Keratinocyte (primary cell): ENCODE results near the gene CCDC40. TPM values are rescaled to one million over a fixed set of nuclear protein-coding genes. Genes with fewer than 3 reads are reported as not detected.

Experiments
- DNase-seq: peaks from one replicate; pipeline ENCODE4 v3.0.0-alpha.2; 2011; ENCODE audit warnings: low read depth, missing footprints, low spot score
- FAIRE-seq: peaks from 2 replicates; lab custom pipeline; 2011; peaks lifted over from hg19 to GRCh38; lab: Jason Lieb, UNC
- H2AFZ ChIP-seq: 2 replicates; pipeline ENCODE4 v1.6.0; 2012; ENCODE audit warnings: low read length, control low read depth, inconsistent platforms; ENCODE audit not compliant: control insufficient read depth
- H3K27ac ChIP-seq: 2 replicates; pipeline ENCODE4 v1.5.1; 2011; ENCODE audit warnings: low read length; ENCODE audit not compliant: control insufficient read depth, insufficient read depth
- H3K27me3 ChIP-seq: 3 replicates; pipeline ENCODE4 v1.6.0; 2011; ENCODE audit warnings: low read length; ENCODE audit not compliant: control insufficient read depth, insufficient read depth; ENCODE audit errors: extremely low read depth
- H3K36me3 ChIP-seq, 2 experiments: 2 replicates in 1 of 2; 3 replicates in 1 of 2; pipeline ENCODE4 v1.5.1; 2011; ENCODE audit warnings: low read length in 2 of 2, mild to moderate bottlenecking in 1 of 2; ENCODE audit not compliant: control insufficient read depth in 2 of 2, insufficient read depth in 2 of 2; ENCODE audit errors: extremely low read depth in 1 of 2
- H3K4me1 ChIP-seq: 3 replicates; pipeline ENCODE4 v1.5.1; 2011; ENCODE audit warnings: low read length; ENCODE audit not compliant: control insufficient read depth, insufficient read depth; ENCODE audit errors: extremely low read depth
- H3K4me2 ChIP-seq: 3 replicates; pipeline ENCODE4 v1.6.0; 2011; ENCODE audit warnings: low read depth, low read length; ENCODE audit not compliant: control insufficient read depth, insufficient read depth; ENCODE audit errors: extremely low read depth
- H3K4me3 ChIP-seq, 3 experiments: fragments of 200-600 bp in 1 of 3; sonication (generic) in 1 of 3; 2 replicates in 2 of 3; 3 replicates in 1 of 3; pipeline ENCODE4 v1.5.1; 2011 to 2016; ENCODE audit warnings: low read length in 3 of 3, mild to moderate bottlenecking in 3 of 3, control low read depth in 2 of 3, inconsistent platforms in 1 of 3, low read depth in 1 of 3, mixed read lengths in 1 of 3, mixed run types in 1 of 3, moderate library complexity in 1 of 3; ENCODE audit not compliant: control insufficient read depth in 2 of 3, insufficient read depth in 2 of 3; ENCODE audit errors: extremely low read depth in 1 of 3
- H3K79me2 ChIP-seq: 2 replicates; pipeline ENCODE4 v1.6.0; 2012; ENCODE audit warnings: low read length; ENCODE audit not compliant: control insufficient read depth, insufficient read depth
- H3K9ac ChIP-seq: 3 replicates; pipeline ENCODE4 v1.6.0; 2011; ENCODE audit warnings: low read length; ENCODE audit not compliant: control insufficient read depth, insufficient read depth; ENCODE audit errors: extremely low read depth
- H3K9me1 ChIP-seq: 3 replicates; pipeline ENCODE4 v1.6.0; 2011; ENCODE audit warnings: low read length; ENCODE audit not compliant: control insufficient read depth, insufficient read depth; ENCODE audit errors: extremely low read depth
- H3K9me3 ChIP-seq: 2 replicates; pipeline ENCODE4 v1.5.1; 2012; ENCODE audit warnings: low read depth, low read length; ENCODE audit not compliant: control insufficient read depth
- H4K20me1 ChIP-seq: 3 replicates; pipeline ENCODE4 v1.6.0; 2011; ENCODE audit warnings: low read length; ENCODE audit not compliant: control insufficient read depth, insufficient read depth; ENCODE audit errors: extremely low read depth
- CTCF ChIP-seq, 3 experiments: IDR thresholded peaks in 1 of 3; conservative IDR thresholded peaks in 1 of 3; optimal IDR thresholded peaks in 1 of 3; 2 replicates in 2 of 3; 3 replicates in 1 of 3; pipeline versions ENCODE3 to v1.5.1; 2011; ENCODE audit warnings: low read length in 3 of 3, mild to moderate bottlenecking in 3 of 3, moderate library complexity in 2 of 3, control low read depth in 1 of 3, inconsistent platforms in 1 of 3; ENCODE audit not compliant: insufficient read depth in 2 of 3; ENCODE audit errors: extremely low read depth in 1 of 3
- EZH2 ChIP-seq: IDR thresholded peaks from one replicate; pipeline ENCODE4 v1.6.1; 2012; ENCODE audit warnings: inconsistent platforms, mild to moderate bottlenecking, low read length, moderate library complexity
- dilution Hi-C: fragments of 300-500 bp; cut with MboI; formaldehyde crosslinking; loops from one replicate; pipeline ENCODE4 v1.7.0; 2020; ENCODE audit warnings: low sequenced_read_pairs; ENCODE audit not compliant: extremely low pct_ligation_motif_present
- polyA plus RNA-seq, 5 experiments: library from polyadenylated mRNA; depleted of rRNA in 3 of 5; stranded (reverse) in 3 of 5; stranded (forward) in 1 of 5; unstranded in 1 of 5; fragments of >200 nt; gene quantifications; 1 replicate in 1 of 5; 2 replicates in 3 of 5; 3 replicates in 1 of 5; pipeline versions ENCODE4 v1.2.1 to v1.2.3, GENCODE V29; 2011 to 2012; ENCODE audit warnings: missing spikeins in 2 of 5, low read depth in 1 of 5, low replicate concordance in 1 of 5

Gene CCDC40
- polyA plus RNA-seq, 1 donor (not counting 4 experiments of a cell fraction or from before 2014, with no cell fraction given), result 2.4 TPM

- FAIRE-seq (no peak), DNase-seq (no peak)
Measured at GRCh38 chr17:79987935-79988184, 48.6 kb upstream of the CCDC40 start.

GRCh38 chr17:79988185-79988971 is 48.1 kb upstream of the CCDC40 start:
- no peaks in the 10 kb centered on the region for H3K36me3 ChIP-seq
- H3K27ac ChIP-seq, result no peak overlapping the region
- FAIRE-seq (no peak), DNase-seq (no peak)
- H3K79me2 ChIP-seq, result no peaks in the 10 kb centered on the region
- no peaks in the 10 kb centered on the region for H3K27me3 ChIP-seq
- H2AFZ ChIP-seq, result no peak overlapping the region
- H3K9ac ChIP-seq, result no peak overlapping the region
- H3K4me3 ChIP-seq, result no peak overlapping the region
- no peaks in the 10 kb centered on the region for H3K9me1 ChIP-seq
- H3K4me2 ChIP-seq, result no peak overlapping the region
- peaks cover 10% of the 10 kb centered on the region for H3K4me1 ChIP-seq
- H3K9me3 ChIP-seq, result no peaks in the 10 kb centered on the region
- H4K20me1 ChIP-seq, result peaks cover 2% of the 10 kb centered on the region
- dilution Hi-C loops, result no loop called here
- TF ChIP-seq CTCF (optimal IDR thresholded peaks at IDR 0.05 in 1 of 3, IDR thresholded peaks at IDR 0.05 in 1 of 3, conservative IDR thresholded peaks at IDR 0.05 in 1 of 3; ENCODE audit: extremely low read depth in 1 of 3, insufficient read depth in 2 of 3, low read length in 3 of 3) (no peak), EZH2 (no peak)

More at GRCh38 chr17:79987935-79988184, 48.6 kb upstream of the CCDC40 start:
- Histone ChIP-seq H3K79me2 (no peaks in the 10 kb centered on the region), H4K20me1 (peaks cover 2% of the 10 kb centered on the region), H3K4me1 (peaks cover 5% of the 10 kb centered on the region), H3K4me2 (no peak overlapping the region), H3K27ac (no peak overlapping the region), H3K9ac (no peak overlapping the region), H3K9me3 (no peaks in the 10 kb centered on the region), H2AFZ (no peak overlapping the region), H3K4me3 (no peak overlapping the region), H3K9me1 (no peaks in the 10 kb centered on the region), H3K27me3 (no peaks in the 10 kb centered on the region), H3K36me3 (no peaks in the 10 kb centered on the region)
- dilution Hi-C loops, result no loop called here
- TF ChIP-seq CTCF (optimal IDR thresholded peaks at IDR 0.05 in 1 of 3, IDR thresholded peaks at IDR 0.05 in 1 of 3, conservative IDR thresholded peaks at IDR 0.05 in 1 of 3; ENCODE audit: extremely low read depth in 1 of 3, insufficient read depth in 2 of 3, low read length in 3 of 3), result no peak
- no peak for TF ChIP-seq EZH2
